ENCODE data around the gene ALKBH3. TPM values are rescaled to one million over a fixed set of nuclear protein-coding genes. Genes with fewer than 3 reads are reported as not detected.

ALKBH3 gene
- total and polyA plus RNA-seq, 2 of the 13 experiments (the other 11 are each of a cell fraction or from before 2014, with no cell fraction given): 17.8 to 36.1 TPM

GRCh38 chr11:43901551-43901950, 20.9 kb downstream of the ALKBH3 start:
- Histone ChIP-seq H4K20me1 (ENCODE audit: insufficient read depth, low read length) (no peaks in the 10 kb centered on the region), H3K4me3 (replicated peaks in 1 of 3; ENCODE audit: insufficient read depth in 1 of 3, low read depth in 2 of 3, low read length in 3 of 3) (no peak overlapping the region), H3K79me2 (ENCODE audit: insufficient read depth, low read length) (no peaks in the 10 kb centered on the region), H3K4me2 (ENCODE audit: low read depth, low read length) (no peak overlapping the region), H3K27ac (ENCODE audit: extremely low read length, insufficient read depth, low read length) (no peak overlapping the region), H3K9ac (ENCODE audit: insufficient read depth, low read depth, low read length) (no peak overlapping the region), H3K4me1 (ENCODE audit: insufficient read depth, low read length) (no peaks in the 10 kb centered on the region), H3K36me3 (replicated peaks in 1 of 2; ENCODE audit: control insufficient read depth in 1 of 2, insufficient read depth in 2 of 2, low read length in 2 of 2) (peaks cover 10 to 39% of the 10 kb centered on the region in 2 experiments; a peak in 4 of 5 replicates), H2AFZ (ENCODE audit: low read length) (no peak overlapping the region), H3K27me3 (ENCODE audit: control insufficient read depth in 1 of 2, insufficient read depth in 2 of 2, low read length in 2 of 2) (no peaks in the 10 kb centered on the region), H3K9me3 (ENCODE audit: low read length) (no peaks in the 10 kb centered on the region)
- BruUV-seq (replicated peaks): no TSS peak
- DNase-seq (ENCODE audit: low spot score) (no peak), FAIRE-seq (no peak), ATAC-seq (no peak)
- WGBS (ENCODE audit: low lambda C conversion rate): over 99% methylated on average over 4 of the region's 4 CpGs
- ChIA-PET CTCF (ENCODE audit: low intra/inter-chr PET ratio, low total read pairs) (no interaction called here), POLR2A (no interaction called here)
- intact Hi-C loops (cut with micrococcal nuclease; ENCODE audit: unreplicated experiment) (no loop called here), in situ Hi-C loops (cut with HindIII; ENCODE audit: extremely low pct_ligation_motif_present, low pct_unique_long_range_greater_than_20kb) (no loop called here)
- TF ChIP-seq TARDBP (CRISPR knock-in tag; IDR thresholded peaks at IDR 0.05): no peak

DNA sequence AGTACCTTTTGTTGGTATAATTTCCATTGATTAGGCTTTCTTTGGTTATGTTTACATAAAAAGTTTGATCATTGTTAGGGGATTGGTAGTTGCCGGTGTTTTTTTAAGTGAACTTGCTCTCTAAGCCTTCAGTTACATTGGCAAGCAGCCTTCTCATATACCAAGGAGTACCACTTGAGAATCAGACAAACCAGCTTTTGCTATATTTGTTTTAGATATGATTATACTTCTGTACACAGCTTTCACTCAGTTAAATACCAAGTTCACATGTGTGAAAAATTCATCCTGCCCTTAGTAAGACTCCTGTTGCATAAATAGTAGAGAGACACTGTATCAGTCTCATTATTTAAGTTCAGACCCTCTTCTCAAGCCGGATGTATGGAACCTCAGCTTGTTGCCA, 22.4 kb downstream of the ALKBH3 start:
- peaks cover 9 to 36% of the 10 kb centered on the region in 2 experiments; a peak in 4 of 5 replicates for H3K36me3 ChIP-seq (replicated peaks in 1 of 2; ENCODE audit: control insufficient read depth in 1 of 2, insufficient read depth in 2 of 2, low read length in 2 of 2)
- H3K9me3 ChIP-seq (ENCODE audit: low read length): no peaks in the 10 kb centered on the region
- H3K9ac ChIP-seq (ENCODE audit: insufficient read depth, low read depth, low read length): no peak overlapping the region
- H3K27me3 ChIP-seq (ENCODE audit: control insufficient read depth in 1 of 2, insufficient read depth in 2 of 2, low read length in 2 of 2): no peaks in the 10 kb centered on the region
- intact Hi-C loops (cut with micrococcal nuclease; ENCODE audit: unreplicated experiment): no loop called here
- H3K4me2 ChIP-seq (ENCODE audit: low read depth, low read length): no peak overlapping the region
- ChIA-PET POLR2A (no interaction called here), CTCF (ENCODE audit: low intra/inter-chr PET ratio, low total read pairs) (no interaction called here)
- no peak overlapping the region for H3K4me3 ChIP-seq (replicated peaks in 1 of 3; ENCODE audit: insufficient read depth in 1 of 3, low read depth in 2 of 3, low read length in 3 of 3)
- no peak for DNase-seq (ENCODE audit: low spot score)
- H2AFZ ChIP-seq (ENCODE audit: low read length): no peak overlapping the region
- no peaks in the 10 kb centered on the region for H3K4me1 ChIP-seq (ENCODE audit: insufficient read depth, low read length)
- in situ Hi-C loops (cut with HindIII; ENCODE audit: extremely low pct_ligation_motif_present, low pct_unique_long_range_greater_than_20kb): no loop called here
- BruUV-seq (replicated peaks): no TSS peak
- no peaks in the 10 kb centered on the region for H4K20me1 ChIP-seq (ENCODE audit: insufficient read depth, low read length)
- no peak overlapping the region for H3K27ac ChIP-seq (ENCODE audit: extremely low read length, insufficient read depth, low read length)
- FAIRE-seq: no peak
- ATAC-seq: no peak
- no peaks in the 10 kb centered on the region for H3K79me2 ChIP-seq (ENCODE audit: insufficient read depth, low read length)
- WGBS (ENCODE audit: low lambda C conversion rate): 88% methylated on average over 2 of the region's 2 CpGs
- TF ChIP-seq GLMP (CRISPR knock-in tag; IDR thresholded peaks at IDR 0.05; ENCODE audit: borderline replicate concordance): no peak
- TF ChIP-seq KLF9 (CRISPR knock-in tag; IDR thresholded peaks at IDR 0.05; ENCODE audit: low read depth): no peak
- no peak for TF ChIP-seq ZNF782 (CRISPR knock-in tag; IDR thresholded peaks at IDR 0.05; ENCODE audit: borderline replicate concordance)
- TF ChIP-seq NR2C2 (CRISPR knock-in tag; IDR thresholded peaks at IDR 0.05; ENCODE audit: borderline replicate concordance): no peak
- TF ChIP-seq, protein P1, sequence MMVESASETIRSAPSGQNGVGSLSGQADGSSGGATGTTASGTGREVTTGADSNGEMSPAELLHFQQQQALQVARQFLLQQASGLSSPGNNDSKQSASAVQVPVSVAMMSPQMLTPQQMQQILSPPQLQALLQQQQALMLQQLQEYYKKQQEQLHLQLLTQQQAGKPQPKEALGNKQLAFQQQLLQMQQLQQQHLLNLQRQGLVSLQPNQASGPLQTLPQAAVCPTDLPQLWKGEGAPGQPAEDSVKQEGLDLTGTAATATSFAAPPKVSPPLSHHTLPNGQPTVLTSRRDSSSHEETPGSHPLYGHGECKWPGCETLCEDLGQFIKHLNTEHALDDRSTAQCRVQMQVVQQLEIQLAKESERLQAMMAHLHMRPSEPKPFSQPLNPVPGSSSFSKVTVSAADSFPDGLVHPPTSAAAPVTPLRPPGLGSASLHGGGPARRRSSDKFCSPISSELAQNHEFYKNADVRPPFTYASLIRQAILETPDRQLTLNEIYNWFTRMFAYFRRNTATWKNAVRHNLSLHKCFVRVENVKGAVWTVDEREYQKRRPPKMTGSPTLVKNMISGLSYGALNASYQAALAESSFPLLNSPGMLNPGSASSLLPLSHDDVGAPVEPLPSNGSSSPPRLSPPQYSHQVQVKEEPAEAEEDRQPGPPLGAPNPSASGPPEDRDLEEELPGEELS (CRISPR knock-in tag; IDR thresholded peaks at IDR 0.05): no peak
- TF ChIP-seq KLF6 (CRISPR knock-in tag; IDR thresholded peaks at IDR 0.05): no peak
- no peak for TF ChIP-seq HOXD1 (CRISPR knock-in tag; IDR thresholded peaks at IDR 0.05)
- TF ChIP-seq, protein P2, sequence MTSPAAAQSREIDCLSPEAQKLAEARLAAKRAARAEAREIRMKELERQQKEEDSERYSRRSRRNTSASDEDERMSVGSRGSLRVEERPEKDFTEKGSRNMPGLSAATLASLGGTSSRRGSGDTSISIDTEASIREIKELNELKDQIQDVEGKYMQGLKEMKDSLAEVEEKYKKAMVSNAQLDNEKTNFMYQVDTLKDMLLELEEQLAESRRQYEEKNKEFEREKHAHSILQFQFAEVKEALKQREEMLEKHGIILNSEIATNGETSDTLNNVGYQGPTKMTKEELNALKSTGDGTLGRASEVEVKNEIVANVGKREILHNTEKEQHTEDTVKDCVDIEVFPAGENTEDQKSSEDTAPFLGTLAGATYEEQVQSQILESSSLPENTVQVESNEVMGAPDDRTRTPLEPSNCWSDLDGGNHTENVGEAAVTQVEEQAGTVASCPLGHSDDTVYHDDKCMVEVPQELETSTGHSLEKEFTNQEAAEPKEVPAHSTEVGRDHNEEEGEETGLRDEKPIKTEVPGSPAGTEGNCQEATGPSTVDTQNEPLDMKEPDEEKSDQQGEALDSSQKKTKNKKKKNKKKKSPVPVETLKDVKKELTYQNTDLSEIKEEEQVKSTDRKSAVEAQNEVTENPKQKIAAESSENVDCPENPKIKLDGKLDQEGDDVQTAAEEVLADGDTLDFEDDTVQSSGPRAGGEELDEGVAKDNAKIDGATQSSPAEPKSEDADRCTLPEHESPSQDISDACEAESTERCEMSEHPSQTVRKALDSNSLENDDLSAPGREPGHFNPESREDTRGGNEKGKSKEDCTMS (CRISPR knock-in tag; conservative IDR thresholded peaks at IDR 0.05): no peak
- TF ChIP-seq NFYC (CRISPR knock-in tag; IDR thresholded peaks at IDR 0.05): no peak
- TF ChIP-seq XBP1 (CRISPR knock-in tag; IDR thresholded peaks at IDR 0.05): no peak
- no peak for TF ChIP-seq ZEB1 (IDR thresholded peaks at IDR 0.05; ENCODE audit: insufficient replicate concordance, low read depth)
